Erythroblast (primary cell): Measurements from ENCODE around the gene NAA10.

Experiments
- GATA1 ChIP-seq: IDR thresholded peaks from 2 replicates; pipeline ENCODE4 v1.6.1; 2011; ENCODE audit warnings: low read depth, mild to moderate bottlenecking, control low read depth, low read length, moderate library complexity
- POLR2A ChIP-seq: IDR thresholded peaks from 2 replicates; pipeline ENCODE4 v1.6.1; 2011; ENCODE audit warnings: mild to moderate bottlenecking, low read length

DNA sequence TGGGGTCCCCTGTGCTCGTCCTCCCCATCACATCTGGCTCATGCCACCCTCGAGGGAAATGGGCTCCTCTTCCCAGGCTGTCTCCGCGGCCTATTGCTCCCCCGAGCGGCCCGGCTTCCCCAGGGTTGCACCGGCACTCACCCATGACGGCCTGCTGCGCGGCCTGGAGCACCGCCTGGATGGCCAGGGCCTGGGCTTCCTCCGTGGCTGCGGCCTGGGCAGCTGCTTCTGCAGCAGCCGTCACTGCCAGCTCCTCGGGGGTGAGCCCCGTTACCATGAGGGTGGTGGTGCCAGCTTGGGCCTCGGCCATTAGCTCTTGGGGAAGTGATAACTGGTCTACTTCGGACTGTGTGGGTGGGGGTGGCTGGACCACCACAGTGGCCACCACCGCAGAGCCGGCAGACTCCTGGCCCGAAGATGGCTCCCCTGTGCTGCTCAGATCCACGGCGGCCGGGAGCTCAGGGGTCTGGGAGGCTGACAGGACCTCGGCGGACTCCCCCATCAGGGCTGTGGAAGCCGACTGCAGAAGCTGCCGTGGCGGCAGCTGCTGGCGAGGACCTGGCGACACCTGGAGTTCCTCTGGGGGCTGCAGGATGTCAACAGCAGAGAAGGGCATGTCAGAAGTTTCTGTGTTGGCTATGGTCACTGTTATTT is 17.7 kb upstream of the NAA10 start:
- no peak for TF ChIP-seq POLR2A
- no peak for TF ChIP-seq GATA1
